Fibroblast of the aortic adventitia (primary cell): ENCODE results near the gene GLP1R. TPM values are rescaled to one million over a fixed set of nuclear protein-coding genes. Genes with fewer than 3 reads are reported as not detected.

Experiments
- DNase-seq: peaks from one replicate; pipeline ENCODE4 v3.0.0-alpha.2; 2010; ENCODE audit warnings: low read depth
- H3K4me3 ChIP-seq: 2 replicates; pipeline ENCODE4 v1.5.1; 2011; ENCODE audit warnings: low read depth, mild to moderate bottlenecking, control low read depth, low read length, moderate library complexity
- CTCF ChIP-seq: IDR thresholded peaks from 2 replicates; pipeline ENCODE4 v1.5.1; 2011; ENCODE audit warnings: mild to moderate bottlenecking, low read length, control low read depth, inconsistent platforms; ENCODE audit not compliant: insufficient read depth
- total RNA-seq: library from RNA; depleted of rRNA; stranded (reverse); fragments of >200 nt; gene quantifications from 2 replicates; pipeline ENCODE4 v1.2.3, GENCODE V29; 2012; ENCODE audit warnings: low replicate concordance

Gene GLP1R
- total RNA-seq, 1 donor = not detected

GRCh38 chr6:39040080-39040673 lies 8.4 kb upstream of the GLP1R start:
- no peak for DNase-seq
- no peak for TF ChIP-seq CTCF
- no peak overlapping the region for H3K4me3 ChIP-seq

DNA sequence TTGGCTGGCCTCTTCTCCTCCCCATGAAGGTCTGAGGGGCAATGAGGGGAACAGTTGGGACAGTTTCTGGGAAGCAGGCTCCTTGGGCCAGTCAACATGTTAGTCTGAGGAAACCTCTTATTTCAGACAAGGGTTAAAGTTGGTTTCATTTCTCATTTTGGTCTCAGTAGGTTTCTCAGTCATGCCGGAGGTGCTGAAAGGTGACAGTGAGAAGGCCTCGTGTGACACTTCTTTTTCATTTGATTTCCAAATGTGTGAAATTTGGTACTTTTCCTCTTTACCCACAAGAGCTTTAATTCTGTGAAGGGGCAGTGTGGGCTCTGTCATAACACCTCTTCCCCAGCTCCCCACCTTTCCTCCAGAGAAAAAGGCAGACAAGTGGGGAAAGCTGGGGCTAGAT lies 7.5 kb upstream of the GLP1R start:
- no peak for DNase-seq
- H3K4me3 ChIP-seq = no peak overlapping the region
- TF ChIP-seq CTCF = no peak

- no peak for TF ChIP-seq CTCF
- no peak overlapping the region for H3K4me3 ChIP-seq
- no peak for DNase-seq
Measured at GRCh38 chr6:39043776-39044175, 4.8 kb upstream of the GLP1R start.

DNA sequence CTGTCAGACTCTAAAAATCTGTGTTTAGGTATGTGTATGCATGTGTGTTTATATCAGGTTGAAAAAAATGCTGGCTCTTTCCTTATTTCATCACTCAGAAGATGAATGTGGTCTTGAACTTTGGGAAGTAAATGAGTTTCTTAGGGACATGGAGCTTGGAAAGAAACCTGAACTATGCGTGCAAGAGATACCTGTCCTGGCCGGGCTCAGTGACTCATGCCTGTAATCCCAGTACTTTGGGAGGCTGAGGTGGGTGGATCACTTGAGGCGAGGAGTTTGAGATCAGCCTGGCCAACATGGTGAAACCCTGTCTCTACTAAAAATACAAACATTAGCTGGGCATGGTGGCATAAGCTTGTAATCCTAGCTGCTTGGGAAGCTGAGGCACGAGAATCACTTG lies 4.4 kb upstream of the GLP1R start:
- DNase-seq = no peak
- H3K4me3 ChIP-seq = no peak overlapping the region
- no peak for TF ChIP-seq CTCF

- H3K4me3 ChIP-seq = no peak overlapping the region
- no peak for TF ChIP-seq CTCF
- DNase-seq = no peak
Measured at GRCh38 chr6:39047434-39048327, 900 bp upstream of the GLP1R start.

DNA sequence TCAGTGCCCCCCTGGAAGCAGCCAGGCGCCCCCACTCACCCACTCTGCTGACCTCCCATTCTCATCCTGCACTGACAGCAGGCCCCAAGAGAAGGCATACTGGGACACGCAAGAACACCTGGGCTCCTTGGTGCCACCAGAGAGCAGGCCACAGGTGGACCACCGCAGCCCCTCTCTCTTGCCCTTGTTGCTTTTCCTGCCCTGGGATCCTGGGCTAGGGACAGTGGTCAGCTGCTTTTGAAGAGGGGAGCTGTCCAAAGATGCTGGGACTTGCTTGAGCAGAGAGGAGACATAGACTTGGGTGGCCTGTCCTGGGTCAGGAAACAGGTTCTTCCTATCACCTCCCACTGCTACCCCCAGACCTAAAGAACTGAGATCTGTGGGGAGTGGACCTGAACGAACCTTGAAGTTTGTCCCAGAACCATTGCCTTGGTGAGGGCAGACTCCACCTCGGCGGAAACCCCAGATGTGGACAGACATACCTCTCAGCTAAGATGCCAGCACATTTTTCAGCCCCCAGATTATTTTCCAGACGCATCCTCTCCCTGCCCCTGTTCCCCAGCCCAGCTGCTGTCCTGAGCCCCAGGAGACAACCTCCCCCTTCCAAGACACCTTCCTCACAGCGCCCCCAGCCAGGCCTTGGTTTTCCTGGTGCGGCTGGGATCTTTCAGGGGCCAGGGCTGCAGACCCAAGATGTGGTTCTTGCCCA lies 1.1 kb downstream of the GLP1R start:
- no peak for TF ChIP-seq CTCF
- H3K4me3 ChIP-seq = no peak overlapping the region
- DNase-seq = no peak
